Measurements from ENCODE around the gene DSCAM. TPM values are rescaled to one million over a fixed set of nuclear protein-coding genes. Genes with fewer than 3 reads are reported as not detected.

DSCAM gene
- total RNA-seq, 4 donors from 2014 or later = under 0.01 to 0.44 TPM; not detected in 2

DNA sequence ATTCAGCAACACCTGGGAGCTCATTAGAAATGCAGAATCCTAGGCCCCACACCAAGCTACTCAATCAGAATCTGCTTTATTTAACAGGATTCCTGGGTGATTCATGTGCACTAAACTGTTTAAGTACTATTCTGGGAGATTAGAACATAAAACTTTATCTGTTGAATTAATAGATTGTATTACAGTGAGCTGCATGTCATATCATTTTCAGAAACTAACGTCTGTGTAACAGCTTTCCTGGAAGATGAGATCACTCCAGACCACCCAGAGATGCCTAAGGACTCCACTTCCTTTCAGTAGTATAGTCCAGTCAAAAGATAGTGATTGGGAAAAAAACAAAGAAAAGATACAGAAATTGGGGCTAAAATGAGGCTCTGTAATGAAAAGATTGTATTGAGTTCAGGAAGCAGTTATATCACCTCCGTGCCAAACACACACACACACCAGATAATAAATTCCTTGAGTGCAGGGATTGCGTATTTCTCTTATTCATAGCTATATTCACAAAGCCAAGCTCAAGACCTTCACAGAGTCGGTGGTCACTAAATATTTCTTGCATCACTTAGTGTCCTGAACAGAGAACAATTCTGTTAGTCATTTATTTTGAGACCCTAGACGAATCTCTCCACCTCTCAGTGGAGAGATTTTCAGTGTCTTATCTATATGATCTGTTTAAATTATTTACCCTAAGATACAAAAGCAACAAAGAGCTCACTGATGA, 178.2 kb downstream of the DSCAM start:
- Histone ChIP-seq H3K27me3 (no peaks in the 10 kb centered on the region), H3K36me3 (no peaks in the 10 kb centered on the region), H3K4me1 (no peaks in the 10 kb centered on the region), H3K4me3 (no peak overlapping the region), H3K27ac (no peak overlapping the region), H3K9me3 (no peaks in the 10 kb centered on the region)
- no peak for TF ChIP-seq EP300 (IDR thresholded peaks at IDR 0.05)
- TF ChIP-seq, protein P1, sequence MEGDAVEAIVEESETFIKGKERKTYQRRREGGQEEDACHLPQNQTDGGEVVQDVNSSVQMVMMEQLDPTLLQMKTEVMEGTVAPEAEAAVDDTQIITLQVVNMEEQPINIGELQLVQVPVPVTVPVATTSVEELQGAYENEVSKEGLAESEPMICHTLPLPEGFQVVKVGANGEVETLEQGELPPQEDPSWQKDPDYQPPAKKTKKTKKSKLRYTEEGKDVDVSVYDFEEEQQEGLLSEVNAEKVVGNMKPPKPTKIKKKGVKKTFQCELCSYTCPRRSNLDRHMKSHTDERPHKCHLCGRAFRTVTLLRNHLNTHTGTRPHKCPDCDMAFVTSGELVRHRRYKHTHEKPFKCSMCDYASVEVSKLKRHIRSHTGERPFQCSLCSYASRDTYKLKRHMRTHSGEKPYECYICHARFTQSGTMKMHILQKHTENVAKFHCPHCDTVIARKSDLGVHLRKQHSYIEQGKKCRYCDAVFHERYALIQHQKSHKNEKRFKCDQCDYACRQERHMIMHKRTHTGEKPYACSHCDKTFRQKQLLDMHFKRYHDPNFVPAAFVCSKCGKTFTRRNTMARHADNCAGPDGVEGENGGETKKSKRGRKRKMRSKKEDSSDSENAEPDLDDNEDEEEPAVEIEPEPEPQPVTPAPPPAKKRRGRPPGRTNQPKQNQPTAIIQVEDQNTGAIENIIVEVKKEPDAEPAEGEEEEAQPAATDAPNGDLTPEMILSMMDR (IDR thresholded peaks at IDR 0.05) = no peak
- TF ChIP-seq POLR2A (IDR thresholded peaks at IDR 0.05) = no peak
- 22 to 27% methylated on average over 5 of the region's 5 CpGs for WGBS, 2 donors
- DNase-seq (ENCODE audit: low spot score in 2 of 2) = no peak

- H3K36me3 ChIP-seq = no peaks in the 10 kb centered on the region
- H3K9me3 ChIP-seq = no peaks in the 10 kb centered on the region
- H3K4me1 ChIP-seq = no peaks in the 10 kb centered on the region
- no peaks in the 10 kb centered on the region for H3K27me3 ChIP-seq
- no peak for DNase-seq (ENCODE audit: low spot score in 2 of 2)
- 78 to 95% methylated on average over 1 of the region's 1 CpG for WGBS, 2 donors
- TF ChIP-seq POLR2A (IDR thresholded peaks at IDR 0.05) (no peak), EP300 (IDR thresholded peaks at IDR 0.05) (no peak)
- TF ChIP-seq, protein P1 (IDR thresholded peaks at IDR 0.05) = no peak
- no peak overlapping the region for H3K4me3 ChIP-seq
- no peak overlapping the region for H3K27ac ChIP-seq
Measured at GRCh38 chr21:40667967-40668366, 179.0 kb downstream of the DSCAM start.

- no peak for DNase-seq (ENCODE audit: low spot score in 2 of 2)
- 87 to 89% methylated on average over 2 of the region's 2 CpGs for WGBS, 2 donors
- no peak for TF ChIP-seq POLR2A (IDR thresholded peaks at IDR 0.05)
- TF ChIP-seq, protein P1 (IDR thresholded peaks at IDR 0.05) = no peak
- TF ChIP-seq EP300 (IDR thresholded peaks at IDR 0.05) = no peak
- Histone ChIP-seq H3K4me1 (no peaks in the 10 kb centered on the region), H3K27me3 (no peaks in the 10 kb centered on the region), H3K36me3 (no peaks in the 10 kb centered on the region), H3K4me3 (no peak overlapping the region), H3K9me3 (no peaks in the 10 kb centered on the region), H3K27ac (no peak overlapping the region)
Measured at GRCh38 chr21:40662889-40663288, 184.1 kb downstream of the DSCAM start.

- H3K9me3 ChIP-seq = no peaks in the 10 kb centered on the region
- H3K36me3 ChIP-seq = no peaks in the 10 kb centered on the region
- H3K27ac ChIP-seq = no peak overlapping the region
- 66 to 69% methylated on average over 3 of the region's 3 CpGs for WGBS, 2 donors
- H3K4me1 ChIP-seq = no peaks in the 10 kb centered on the region
- TF ChIP-seq, protein P1 (IDR thresholded peaks at IDR 0.05) = no peak
- no peak for TF ChIP-seq POLR2A (IDR thresholded peaks at IDR 0.05)
- TF ChIP-seq EP300 (IDR thresholded peaks at IDR 0.05) = no peak
- no peak overlapping the region for H3K4me3 ChIP-seq
- DNase-seq (ENCODE audit: low spot score in 2 of 2) = no peak
- H3K27me3 ChIP-seq = no peaks in the 10 kb centered on the region
Measured at GRCh38 chr21:40660461-40660860, 186.5 kb downstream of the DSCAM start.

DNA sequence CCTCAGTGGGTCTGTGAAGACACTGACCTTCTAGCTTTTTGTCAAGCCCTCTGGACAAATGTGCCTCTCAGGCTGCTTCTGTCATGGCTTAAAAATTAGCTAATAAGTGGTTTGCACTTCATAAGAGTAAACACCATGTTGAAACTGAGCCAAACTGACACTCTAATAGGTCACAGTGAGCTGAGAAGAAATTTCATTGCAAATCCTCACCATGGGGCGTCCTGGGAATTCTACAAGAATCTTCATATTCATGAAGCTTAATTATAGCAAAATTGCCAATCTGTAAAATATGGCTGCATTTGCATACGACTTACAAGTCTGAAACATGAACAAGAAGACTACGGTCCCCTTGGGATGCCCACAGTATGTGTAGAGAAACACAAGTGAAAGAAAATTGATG, 188.6 kb downstream of the DSCAM start:
- H3K27me3 ChIP-seq = no peaks in the 10 kb centered on the region
- no peak overlapping the region for H3K4me3 ChIP-seq
- 74 to 78% methylated on average over 3 of the region's 3 CpGs for WGBS, 2 donors
- DNase-seq (ENCODE audit: low spot score in 2 of 2) = no peak
- H3K9me3 ChIP-seq = no peaks in the 10 kb centered on the region
- TF ChIP-seq EP300 (IDR thresholded peaks at IDR 0.05) (no peak), POLR2A (IDR thresholded peaks at IDR 0.05) (no peak)
- TF ChIP-seq, protein P1 (IDR thresholded peaks at IDR 0.05) = no peak
- no peak overlapping the region for H3K27ac ChIP-seq
- H3K36me3 ChIP-seq = no peaks in the 10 kb centered on the region
- H3K4me1 ChIP-seq = no peaks in the 10 kb centered on the region
